HL-60/S4 (cell line): ENCODE data around the gene SOX4.

Source experiments
- in situ Hi-C: fragments of 300-500 bp; cut with MboI; formaldehyde crosslinking; loops from 2 replicates; pipeline ENCODE4 v1.14.3; 2022; ENCODE audit warnings: low sequenced_read_pairs

The SOX4 gene

DNA sequence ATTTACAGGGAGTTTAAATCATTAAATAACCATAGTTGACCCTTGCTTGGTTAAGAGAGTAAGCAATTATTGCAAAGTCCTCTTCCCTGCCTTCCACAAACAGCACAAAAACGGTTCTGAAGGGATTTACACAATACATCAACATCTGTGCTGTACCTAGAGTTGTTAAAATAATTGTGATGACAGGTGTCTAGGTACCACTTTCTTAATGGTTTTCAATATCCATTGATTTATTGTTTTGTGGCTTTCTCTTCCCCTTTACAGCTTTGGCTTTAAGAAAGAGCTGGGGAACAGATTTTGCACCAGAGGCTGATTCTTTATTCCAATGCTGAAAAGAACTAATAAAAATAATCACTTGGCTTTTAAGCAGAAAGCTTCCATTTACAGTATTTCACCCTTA is 598 bp upstream of the SOX4 start:
- in situ Hi-C loops, result loop anchor here (25.0 kb wide), 1 partner anchor 1031 kb away; no protein-coding TSS in a partner anchor

DNA sequence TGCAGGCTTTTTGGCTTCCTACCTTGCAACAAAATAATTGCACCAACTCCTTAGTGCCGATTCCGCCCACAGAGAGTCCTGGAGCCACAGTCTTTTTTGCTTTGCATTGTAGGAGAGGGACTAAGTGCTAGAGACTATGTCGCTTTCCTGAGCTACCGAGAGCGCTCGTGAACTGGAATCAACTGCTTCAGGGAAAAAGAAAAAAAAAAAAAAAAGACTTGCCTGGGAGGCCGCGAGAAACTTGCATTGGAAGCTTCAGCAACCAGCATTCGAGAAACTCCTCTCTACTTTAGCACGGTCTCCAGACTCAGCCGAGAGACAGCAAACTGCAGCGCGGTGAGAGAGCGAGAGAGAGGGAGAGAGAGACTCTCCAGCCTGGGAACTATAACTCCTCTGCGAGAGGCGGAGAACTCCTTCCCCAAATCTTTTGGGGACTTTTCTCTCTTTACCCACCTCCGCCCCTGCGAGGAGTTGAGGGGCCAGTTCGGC is 420 bp downstream of the SOX4 start:
- in situ Hi-C loops, result loop anchor here (25.0 kb wide), 1 partner anchor 1032 kb away; no protein-coding TSS in a partner anchor

DNA sequence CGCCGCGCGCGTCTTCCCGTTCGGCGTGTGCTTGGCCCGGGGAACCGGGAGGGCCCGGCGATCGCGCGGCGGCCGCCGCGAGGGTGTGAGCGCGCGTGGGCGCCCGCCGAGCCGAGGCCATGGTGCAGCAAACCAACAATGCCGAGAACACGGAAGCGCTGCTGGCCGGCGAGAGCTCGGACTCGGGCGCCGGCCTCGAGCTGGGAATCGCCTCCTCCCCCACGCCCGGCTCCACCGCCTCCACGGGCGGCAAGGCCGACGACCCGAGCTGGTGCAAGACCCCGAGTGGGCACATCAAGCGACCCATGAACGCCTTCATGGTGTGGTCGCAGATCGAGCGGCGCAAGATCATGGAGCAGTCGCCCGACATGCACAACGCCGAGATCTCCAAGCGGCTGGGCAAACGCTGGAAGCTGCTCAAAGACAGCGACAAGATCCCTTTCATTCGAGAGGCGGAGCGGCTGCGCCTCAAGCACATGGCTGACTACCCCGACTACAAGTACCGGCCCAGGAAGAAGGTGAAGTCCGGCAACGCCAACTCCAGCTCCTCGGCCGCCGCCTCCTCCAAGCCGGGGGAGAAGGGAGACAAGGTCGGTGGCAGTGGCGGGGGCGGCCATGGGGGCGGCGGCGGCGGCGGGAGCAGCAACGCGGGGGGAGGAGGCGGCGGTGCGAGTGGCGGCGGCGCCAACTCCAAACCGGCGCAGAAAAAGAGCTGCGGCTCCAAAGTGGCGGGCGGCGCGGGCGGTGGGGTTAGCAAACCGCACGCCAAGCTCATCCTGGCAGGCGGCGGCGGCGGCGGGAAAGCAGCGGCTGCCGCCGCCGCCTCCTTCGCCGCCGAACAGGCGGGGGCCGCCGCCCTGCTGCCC is 1.1 kb downstream of the SOX4 start:
- in situ Hi-C loops, result loop anchor here (25.0 kb wide), 1 partner anchor 1032 kb away; no protein-coding TSS in a partner anchor

DNA sequence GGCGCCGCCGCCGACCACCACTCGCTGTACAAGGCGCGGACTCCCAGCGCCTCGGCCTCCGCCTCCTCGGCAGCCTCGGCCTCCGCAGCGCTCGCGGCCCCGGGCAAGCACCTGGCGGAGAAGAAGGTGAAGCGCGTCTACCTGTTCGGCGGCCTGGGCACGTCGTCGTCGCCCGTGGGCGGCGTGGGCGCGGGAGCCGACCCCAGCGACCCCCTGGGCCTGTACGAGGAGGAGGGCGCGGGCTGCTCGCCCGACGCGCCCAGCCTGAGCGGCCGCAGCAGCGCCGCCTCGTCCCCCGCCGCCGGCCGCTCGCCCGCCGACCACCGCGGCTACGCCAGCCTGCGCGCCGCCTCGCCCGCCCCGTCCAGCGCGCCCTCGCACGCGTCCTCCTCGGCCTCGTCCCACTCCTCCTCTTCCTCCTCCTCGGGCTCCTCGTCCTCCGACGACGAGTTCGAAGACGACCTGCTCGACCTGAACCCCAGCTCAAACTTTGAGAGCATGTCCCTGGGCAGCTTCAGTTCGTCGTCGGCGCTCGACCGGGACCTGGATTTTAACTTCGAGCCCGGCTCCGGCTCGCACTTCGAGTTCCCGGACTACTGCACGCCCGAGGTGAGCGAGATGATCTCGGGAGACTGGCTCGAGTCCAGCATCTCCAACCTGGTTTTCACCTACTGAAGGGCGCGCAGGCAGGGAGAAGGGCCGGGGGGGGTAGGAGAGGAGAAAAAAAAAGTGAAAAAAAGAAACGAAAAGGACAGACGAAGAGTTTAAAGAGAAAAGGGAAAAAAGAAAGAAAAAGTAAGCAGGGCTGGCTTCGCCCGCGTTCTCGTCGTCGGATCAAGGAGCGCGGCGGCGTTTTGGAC is 2.0 kb downstream of the SOX4 start:
- in situ Hi-C loops, result loop anchor here (25.0 kb wide), 1 partner anchor 1033 kb away; no protein-coding TSS in a partner anchor

DNA sequence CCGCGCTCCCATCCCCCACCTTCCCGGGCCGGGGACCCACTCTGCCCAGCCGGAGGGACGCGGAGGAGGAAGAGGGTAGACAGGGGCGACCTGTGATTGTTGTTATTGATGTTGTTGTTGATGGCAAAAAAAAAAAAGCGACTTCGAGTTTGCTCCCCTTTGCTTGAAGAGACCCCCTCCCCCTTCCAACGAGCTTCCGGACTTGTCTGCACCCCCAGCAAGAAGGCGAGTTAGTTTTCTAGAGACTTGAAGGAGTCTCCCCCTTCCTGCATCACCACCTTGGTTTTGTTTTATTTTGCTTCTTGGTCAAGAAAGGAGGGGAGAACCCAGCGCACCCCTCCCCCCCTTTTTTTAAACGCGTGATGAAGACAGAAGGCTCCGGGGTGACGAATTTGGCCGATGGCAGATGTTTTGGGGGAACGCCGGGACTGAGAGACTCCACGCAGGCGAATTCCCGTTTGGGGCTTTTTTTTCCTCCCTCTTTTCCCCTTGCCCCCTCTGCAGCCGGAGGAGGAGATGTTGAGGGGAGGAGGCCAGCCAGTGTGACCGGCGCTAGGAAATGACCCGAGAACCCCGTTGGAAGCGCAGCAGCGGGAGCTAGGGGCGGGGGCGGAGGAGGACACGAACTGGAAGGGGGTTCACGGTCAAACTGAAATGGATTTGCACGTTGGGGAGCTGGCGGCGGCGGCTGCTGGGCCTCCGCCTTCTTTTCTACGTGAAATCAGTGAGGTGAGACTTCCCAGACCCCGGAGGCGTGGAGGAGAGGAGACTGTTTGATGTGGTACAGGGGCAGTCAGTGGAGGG is 2.8 kb downstream of the SOX4 start:
- in situ Hi-C loops, result loop anchor here (25.0 kb wide), 1 partner anchor 1034 kb away; no protein-coding TSS in a partner anchor

DNA sequence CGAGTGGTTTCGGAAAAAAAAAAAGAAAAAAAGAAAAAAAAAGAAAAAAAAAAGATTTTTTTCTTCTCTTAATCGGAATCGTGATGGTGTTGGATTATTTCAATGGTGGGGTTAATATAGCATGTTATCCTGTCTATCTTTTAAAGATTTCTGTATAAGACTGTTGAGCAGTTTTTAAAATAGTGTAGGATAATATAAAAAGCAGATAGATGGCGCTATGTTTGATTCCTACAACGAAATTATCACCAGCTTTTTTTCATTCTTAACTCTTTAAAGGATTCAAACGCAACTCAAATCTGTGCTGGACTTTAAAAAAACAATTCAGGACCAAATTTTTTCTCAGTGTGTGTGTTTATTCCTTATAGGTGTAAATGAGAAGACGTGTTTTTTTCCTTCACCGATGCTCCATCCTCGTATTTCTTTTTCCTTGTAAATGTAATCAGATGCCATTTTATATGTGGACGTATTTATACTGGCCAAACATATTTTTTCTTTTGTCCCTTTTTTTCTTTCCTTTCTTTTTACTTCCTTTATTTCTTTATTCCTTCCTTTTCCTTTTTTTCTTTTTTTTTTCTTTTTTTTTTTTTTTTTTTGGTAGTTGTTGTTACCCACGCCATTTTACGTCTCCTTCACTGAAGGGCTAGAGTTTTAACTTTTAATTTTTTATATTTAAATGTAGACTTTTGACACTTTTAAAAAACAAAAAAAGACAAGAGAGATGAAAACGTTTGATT is 3.6 kb downstream of the SOX4 start:
- in situ Hi-C loops, result loop anchor here (25.0 kb wide), 1 partner anchor 1035 kb away; no protein-coding TSS in a partner anchor

DNA sequence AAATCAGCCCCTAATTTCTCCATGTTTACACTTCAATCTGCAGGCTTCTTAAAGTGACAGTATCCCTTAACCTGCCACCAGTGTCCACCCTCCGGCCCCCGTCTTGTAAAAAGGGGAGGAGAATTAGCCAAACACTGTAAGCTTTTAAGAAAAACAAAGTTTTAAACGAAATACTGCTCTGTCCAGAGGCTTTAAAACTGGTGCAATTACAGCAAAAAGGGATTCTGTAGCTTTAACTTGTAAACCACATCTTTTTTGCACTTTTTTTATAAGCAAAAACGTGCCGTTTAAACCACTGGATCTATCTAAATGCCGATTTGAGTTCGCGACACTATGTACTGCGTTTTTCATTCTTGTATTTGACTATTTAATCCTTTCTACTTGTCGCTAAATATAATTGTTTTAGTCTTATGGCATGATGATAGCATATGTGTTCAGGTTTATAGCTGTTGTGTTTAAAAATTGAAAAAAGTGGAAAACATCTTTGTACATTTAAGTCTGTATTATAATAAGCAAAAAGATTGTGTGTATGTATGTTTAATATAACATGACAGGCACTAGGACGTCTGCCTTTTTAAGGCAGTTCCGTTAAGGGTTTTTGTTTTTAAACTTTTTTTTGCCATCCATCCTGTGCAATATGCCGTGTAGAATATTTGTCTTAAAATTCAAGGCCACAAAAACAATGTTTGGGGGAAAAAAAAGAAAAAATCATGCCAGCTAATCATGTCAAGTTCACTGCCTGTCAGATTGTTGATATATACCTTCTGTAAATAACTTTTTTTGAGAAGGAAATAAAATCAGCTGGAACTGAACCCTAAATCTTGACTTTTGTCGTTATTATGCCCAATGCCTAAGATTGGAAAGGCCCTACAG is 4.5 kb downstream of the SOX4 start:
- in situ Hi-C loops, result loop anchor here (25.0 kb wide), 1 partner anchor 1036 kb away; no protein-coding TSS in a partner anchor

DNA sequence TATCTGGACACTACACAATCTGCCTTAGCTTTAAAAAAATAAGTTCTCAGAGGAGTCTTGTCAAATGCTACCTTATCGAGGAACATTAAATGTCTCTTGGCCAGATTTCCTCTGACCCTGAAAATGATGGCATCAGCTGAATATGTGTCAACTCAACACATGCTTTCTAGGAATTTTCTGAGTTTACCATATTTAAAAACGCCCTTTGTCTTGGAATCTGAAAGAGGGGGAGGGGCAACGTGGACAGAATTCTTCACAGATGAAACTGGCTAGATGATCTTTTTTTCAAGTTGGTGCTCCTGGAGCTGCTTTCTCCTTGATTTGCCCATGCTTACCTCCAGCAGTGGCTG is 5.1 kb downstream of the SOX4 start:
- in situ Hi-C loops, result loop anchor here (25.0 kb wide), 1 partner anchor 1036 kb away; no protein-coding TSS in a partner anchor

DNA sequence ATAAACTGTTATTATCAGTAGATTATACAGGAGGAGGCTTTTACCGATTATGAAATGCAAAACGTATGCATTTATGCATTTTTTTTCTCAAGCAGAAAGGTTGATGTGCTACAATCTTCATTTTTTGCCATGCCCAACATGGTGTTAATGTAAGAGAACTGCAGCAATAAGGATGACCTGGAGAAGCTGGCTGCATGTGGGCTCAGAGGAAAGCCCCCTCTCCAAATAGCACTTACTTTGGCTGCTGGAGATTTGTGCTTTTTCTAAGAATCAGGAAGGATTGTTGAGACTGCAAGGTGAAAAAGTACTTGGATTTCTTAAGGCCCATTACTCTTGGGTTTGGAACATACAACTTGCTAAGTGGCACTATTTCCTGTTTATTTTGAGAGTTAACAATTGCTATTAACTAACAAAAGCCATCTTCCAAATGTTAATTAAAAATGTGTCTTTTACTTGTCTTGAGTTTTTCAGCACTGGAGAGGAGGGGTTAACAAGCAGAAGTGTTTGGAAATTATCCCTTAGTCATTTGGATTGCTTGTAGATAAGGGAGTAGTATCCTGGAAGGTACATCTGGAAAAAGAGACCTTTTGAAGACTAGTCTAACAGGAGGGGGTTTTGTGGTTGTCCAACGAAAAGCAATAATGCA is 5.6 kb downstream of the SOX4 start:
- in situ Hi-C loops, result loop anchor here (25.0 kb wide), 1 partner anchor 1037 kb away; no protein-coding TSS in a partner anchor

DNA sequence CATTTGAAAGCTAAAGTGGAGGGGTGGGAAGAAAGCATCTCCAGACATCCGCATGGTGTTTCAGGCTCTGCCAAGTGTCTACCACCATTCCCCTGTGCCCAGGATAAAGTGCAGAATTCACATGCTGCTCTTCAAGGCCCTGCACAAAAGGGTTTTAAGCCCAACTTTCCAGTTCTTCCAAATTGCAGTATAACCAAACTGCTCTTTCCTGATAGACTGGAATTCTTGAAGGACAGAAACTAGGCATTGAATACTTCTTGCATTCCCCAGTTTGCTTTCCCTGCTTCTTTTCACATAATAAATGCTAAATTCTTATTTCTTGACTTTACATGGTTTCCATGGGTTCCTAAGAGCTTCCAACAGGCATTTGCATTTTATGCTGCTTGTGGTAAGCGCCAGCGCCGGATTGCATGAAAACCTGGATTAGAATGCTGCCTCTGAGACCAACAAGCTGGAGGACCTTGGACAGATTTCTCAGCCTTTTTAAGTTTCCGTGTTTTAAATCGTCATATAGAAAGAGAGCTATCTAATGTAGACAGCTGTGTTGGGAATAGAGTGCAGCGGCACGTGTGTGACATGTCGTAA is 7.9 kb downstream of the SOX4 start:
- in situ Hi-C loops, result no loop called here

DNA sequence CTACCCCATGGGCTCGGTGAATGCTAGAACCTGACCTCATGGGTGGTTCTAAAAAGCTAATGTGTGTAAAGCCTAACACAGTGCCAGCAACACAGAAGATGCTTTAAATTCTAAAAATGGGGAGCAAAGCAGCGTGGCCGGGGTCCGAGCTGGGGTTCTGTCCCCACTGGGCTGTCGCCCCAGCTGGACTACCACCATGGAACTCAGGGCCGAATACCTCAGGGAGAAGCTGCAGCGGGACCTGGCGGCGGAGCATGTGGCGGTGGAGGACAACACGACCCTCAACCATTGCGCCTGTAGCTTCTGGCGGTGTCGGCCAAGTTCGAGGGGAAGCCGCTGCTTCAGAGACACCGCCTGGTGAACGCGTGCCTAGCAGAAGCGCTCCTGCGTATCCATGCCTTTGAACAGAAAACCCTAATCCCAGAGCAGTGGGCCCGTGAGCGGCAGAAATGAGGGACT is 8.4 kb downstream of the SOX4 start:
- in situ Hi-C loops, result no loop called here

DNA sequence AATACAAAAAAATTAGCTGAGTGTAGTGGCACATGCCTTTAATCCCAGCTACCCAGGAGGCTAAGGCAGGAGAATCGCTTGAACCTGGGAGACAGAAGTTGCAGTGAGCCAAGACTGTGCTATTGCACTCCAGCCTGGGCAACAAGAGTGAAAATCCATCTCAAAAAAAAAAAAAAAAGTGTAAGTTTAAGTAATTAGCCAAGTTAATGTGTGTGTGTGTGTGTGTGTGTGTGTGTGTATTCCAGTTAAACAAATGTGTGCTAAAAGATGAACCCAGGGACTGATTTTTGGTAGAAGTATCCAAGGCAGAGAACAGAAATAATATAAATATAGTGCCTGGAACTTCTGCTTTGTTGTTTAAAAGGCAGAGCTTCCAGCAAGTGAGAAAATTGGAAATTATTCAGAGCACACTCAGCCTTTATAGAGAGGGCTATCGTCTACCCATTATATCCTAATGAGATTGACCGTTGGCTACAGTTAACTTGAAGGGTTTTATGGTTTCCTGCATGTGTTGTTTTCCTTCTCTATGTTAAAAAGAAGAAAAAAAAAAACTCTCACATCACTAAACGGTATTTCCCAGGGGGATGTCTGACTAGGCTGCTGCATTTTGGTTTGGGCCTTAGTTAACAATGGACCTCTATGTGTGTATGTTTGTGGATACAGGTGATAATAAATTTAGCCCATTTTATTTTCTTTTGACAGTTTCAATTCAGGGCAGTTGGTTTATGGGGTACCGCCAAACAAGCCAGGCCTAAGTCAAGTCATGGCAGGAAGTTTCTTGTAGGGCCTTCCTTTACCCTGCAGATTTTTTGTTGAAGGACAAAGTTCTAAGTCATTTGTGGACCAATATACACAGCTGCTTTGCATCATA is 9.8 kb downstream of the SOX4 start:
- in situ Hi-C loops, result no loop called here

DNA sequence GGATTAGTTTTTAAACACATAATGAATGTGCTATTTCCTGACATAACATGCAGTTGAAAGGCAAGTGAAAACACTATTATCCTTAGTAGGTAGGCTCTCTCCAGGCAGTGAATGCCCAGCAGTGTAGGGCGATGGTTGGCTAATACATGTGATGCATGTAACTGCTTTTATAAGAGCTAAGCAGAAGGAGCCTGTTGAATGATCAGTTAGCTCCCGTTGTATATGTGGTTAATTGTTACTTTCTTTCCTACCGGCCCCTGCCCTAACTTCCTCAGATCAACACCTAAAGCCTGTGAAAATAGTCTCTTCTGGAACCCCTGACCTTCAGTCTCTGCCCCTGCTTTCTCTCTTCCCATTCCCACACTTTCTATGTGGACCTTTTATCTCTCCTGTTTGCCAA is 10.5 kb downstream of the SOX4 start:
- in situ Hi-C loops, result no loop called here

DNA sequence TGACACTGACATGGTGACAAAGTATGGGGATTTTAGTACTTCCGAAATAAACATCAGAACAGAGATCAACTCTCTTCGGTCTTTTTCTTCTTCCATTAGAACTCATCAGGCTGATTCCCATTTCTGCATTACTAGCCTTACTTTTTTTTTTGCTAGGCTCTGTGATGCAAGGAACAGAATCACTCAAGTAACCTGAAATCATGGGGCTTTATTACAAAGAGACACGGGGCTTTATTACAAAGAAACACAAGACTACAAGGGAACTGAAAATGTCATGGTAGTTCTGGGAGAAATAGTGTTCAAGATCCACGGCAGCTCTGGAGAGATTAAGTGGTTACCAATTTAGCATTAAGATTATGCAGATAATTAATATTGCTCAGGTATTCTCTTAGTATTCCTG is 11.6 kb downstream of the SOX4 start:
- in situ Hi-C loops, result no loop called here

DNA sequence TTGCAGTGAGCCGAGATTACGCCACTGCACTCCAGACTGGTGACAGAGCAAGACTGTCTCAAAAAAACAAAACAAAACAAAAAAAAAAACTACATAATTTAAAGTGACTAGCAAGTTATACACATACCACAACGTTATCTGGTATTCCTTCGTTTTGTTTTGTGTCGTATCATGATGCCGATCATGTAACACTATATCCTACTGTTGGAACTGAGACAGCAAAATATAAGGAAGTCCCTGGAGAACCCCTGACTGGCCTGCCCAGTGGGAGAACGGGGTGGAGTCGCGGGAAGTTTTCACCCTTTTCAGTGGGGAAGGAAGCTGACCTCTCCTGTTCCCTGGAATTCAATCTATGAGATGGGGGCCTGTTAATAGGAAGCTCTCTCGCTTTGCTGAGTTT is 15.1 kb downstream of the SOX4 start:
- in situ Hi-C loops, result no loop called here

DNA sequence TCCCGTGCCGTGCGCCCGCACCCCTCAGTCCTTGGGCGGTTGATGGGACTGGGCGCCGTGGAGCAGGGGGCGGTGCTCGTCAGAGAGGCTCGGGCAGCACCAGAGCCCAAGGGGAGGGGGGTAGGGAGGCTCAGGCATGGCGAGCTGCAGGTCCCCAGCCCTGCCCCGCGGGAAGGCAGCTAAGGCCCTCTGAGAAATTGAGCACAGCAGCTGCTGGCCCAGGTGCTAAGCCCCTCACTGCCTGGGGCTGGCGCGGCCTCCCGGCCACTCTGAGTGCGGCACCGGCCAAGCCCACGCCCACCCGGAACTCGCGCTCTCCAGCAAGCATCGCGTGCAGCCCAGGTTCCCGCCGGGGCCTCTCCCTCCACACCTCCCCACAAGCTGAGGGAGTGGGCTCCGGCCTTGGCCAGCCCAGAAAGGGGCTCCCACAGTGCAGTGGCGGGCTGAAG is 16.4 kb downstream of the SOX4 start:
- in situ Hi-C loops, result no loop called here

DNA sequence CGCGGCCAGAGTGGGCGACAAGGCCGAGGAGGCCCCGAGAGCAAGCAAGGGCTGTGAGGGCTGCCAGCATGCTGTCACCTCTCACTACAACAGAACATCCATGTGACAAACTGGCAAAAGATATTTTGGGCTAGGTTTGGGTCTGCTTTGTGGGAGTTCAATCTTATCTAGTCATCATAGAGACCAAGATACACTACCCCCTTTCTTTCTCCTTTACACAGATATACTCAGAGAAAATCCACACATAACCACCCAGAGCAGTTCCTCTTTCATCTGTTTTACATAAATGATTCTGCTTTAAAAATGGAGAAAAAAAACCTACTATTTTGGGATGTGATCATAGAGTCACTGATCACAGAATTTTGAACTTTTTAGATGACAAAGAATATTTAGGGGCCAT is 16.8 kb downstream of the SOX4 start:
- in situ Hi-C loops, result no loop called here
